ENCODE results near the gene BDH1.
"Not testable (repeated sequence)": the region's sequence is repeated elsewhere in the genome, so short reads cannot be mapped to it uniquely, and the experiment has no call there.

BDH1 gene

DNA sequence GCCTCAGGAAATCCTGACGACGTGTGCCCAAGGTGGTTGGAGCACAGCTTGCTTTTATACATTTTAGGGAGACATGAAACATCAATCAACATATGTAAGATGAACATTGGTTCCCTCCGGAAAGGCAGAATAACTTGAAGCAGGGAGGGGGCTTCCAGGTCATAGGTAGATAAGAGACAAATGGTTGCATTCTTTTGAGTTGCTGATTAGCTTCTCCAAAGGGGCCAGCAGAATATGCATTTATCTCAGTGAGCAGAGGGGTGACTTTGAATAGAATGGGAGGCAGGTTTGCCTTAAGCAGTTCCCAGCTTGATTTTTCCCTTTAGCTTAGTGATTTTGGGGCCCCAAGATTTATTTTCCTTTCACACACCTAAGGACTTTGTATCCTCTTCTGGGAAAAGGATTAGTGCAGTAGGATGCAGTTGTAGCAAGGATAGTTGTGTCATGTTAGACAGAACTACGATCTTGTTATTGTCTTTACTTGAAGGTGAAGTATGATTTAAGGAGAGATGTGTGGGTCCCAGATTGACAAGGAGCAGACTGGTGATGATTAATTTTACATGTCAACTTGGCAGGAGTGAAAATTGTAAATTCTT is 18.7 kb upstream of the BDH1 start:
- not testable (repeated sequence) for H3K9me3 ChIP-seq (replicated peaks in 1 of 2; ENCODE audit: control insufficient read depth in 2 of 2, insufficient read depth in 1 of 2, low read depth in 1 of 2, low read length in 2 of 2); H3K14ac ChIP-seq (ENCODE audit: low read length); H2BK15ac ChIP-seq (ENCODE audit: low read length); H2AK5ac ChIP-seq (ENCODE audit: low read depth, low read length); H3K27me3 ChIP-seq (ENCODE audit: control insufficient read depth in 3 of 3, insufficient read depth in 3 of 3, low read depth in 1 of 3, low read length in 3 of 3); H3K4me3 ChIP-seq (ENCODE audit: low read length in 2 of 2); H3K79me1 ChIP-seq (ENCODE audit: low read depth, low read length); H3K4me2 ChIP-seq (ENCODE audit: insufficient read depth, low read length, poor library complexity, severe bottlenecking); DNase-seq (ENCODE audit: low spot score); H4K8ac ChIP-seq (ENCODE audit: low read depth, low read length); H3K23ac ChIP-seq (ENCODE audit: low read depth, low read length, poor library complexity); H2AFZ ChIP-seq (ENCODE audit: low read length); H3K27ac ChIP-seq (replicated peaks; ENCODE audit: low read length); H2BK5ac ChIP-seq (ENCODE audit: low read length); H3K4me1 ChIP-seq (ENCODE audit: control insufficient read depth in 2 of 2, insufficient read depth in 1 of 2, low read depth in 1 of 2, low read length in 2 of 2); H4K91ac ChIP-seq (ENCODE audit: low read depth, low read length, poor library complexity); H2BK12ac ChIP-seq (ENCODE audit: low read length); H3K9ac ChIP-seq (ENCODE audit: low read depth, low read length, poor library complexity); H2BK120ac ChIP-seq (ENCODE audit: low read depth, low read length); H3K36me3 ChIP-seq (replicated peaks in 1 of 2; ENCODE audit: control insufficient read depth in 2 of 2, insufficient read depth in 2 of 2, low read length in 2 of 2); H3K18ac ChIP-seq (ENCODE audit: low read length); H3K4ac ChIP-seq (ENCODE audit: low read length)
- no CpG with 5 or more reads among the region's 4 CpGs for WGBS, 2 donors (ENCODE audit: extremely low coverage in 2 of 2, insufficient read length in 2 of 2, insufficient replicate concordance in 1 of 2)

DNA sequence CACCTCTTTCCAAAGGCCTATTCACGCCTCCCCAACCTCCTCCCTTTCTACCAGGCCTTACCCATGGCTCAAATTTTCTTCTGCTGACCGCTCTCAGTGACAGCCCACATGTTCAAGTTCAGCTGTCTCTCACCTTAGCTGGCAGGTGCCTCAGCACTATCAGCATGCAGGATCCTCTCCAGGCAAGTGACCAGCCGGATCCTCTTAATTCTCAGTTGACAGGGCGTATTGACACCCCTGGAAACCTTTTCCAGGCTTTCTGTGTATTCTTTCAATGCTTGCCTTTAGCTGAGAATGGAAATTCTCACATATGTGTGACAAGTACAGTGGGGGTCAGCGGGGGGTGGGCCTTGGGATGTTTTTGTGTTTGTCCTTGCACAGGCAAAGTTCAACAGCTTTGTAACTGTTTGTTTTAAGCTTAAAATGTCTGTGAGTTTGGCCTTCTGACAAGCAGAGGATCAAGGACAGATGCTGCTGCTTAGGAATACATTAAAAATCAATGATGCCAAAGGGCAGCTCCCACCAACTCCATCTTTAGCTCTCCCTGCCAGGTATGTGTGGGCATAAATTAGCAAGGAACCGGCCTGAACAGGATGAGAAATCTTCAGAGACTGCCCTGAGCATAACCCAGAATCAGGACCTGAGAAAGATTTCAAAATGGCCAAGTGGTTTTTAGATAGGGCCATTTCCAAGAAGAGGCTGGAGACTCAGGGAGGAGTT is 17.4 kb upstream of the BDH1 start:
- H3K18ac ChIP-seq (ENCODE audit: low read length): no peak overlapping the region
- H3K79me1 ChIP-seq (ENCODE audit: low read depth, low read length): no peaks in the 10 kb centered on the region
- H3K4me3 ChIP-seq (ENCODE audit: low read length in 2 of 2): no peak overlapping the region
- H3K4me1 ChIP-seq (ENCODE audit: control insufficient read depth in 2 of 2, insufficient read depth in 1 of 2, low read depth in 1 of 2, low read length in 2 of 2): peaks cover 2 to 9% of the 10 kb centered on the region in 2 donors
- H3K9me3 ChIP-seq (replicated peaks in 1 of 2; ENCODE audit: control insufficient read depth in 2 of 2, insufficient read depth in 1 of 2, low read depth in 1 of 2, low read length in 2 of 2): peaks cover 2 to 4% of the 10 kb centered on the region in 2 donors
- no peak overlapping the region for H3K27ac ChIP-seq (replicated peaks; ENCODE audit: low read length)
- DNase-seq (ENCODE audit: low spot score): no peak
- no peak overlapping the region for H3K23ac ChIP-seq (ENCODE audit: low read depth, low read length, poor library complexity)
- no peak overlapping the region for H3K4ac ChIP-seq (ENCODE audit: low read length)
- no peak overlapping the region for H2BK12ac ChIP-seq (ENCODE audit: low read length)
- H3K4me2 ChIP-seq (ENCODE audit: insufficient read depth, low read length, poor library complexity, severe bottlenecking): no peak overlapping the region
- no peak overlapping the region for H3K9ac ChIP-seq (ENCODE audit: low read depth, low read length, poor library complexity)
- no peak overlapping the region for H2AFZ ChIP-seq (ENCODE audit: low read length)
- H2BK5ac ChIP-seq (ENCODE audit: low read length): no peak overlapping the region
- H2BK120ac ChIP-seq (ENCODE audit: low read depth, low read length): no peak overlapping the region
- no peaks in the 10 kb centered on the region for H3K36me3 ChIP-seq (replicated peaks in 1 of 2; ENCODE audit: control insufficient read depth in 2 of 2, insufficient read depth in 2 of 2, low read length in 2 of 2)
- no peak overlapping the region for H3K14ac ChIP-seq (ENCODE audit: low read length)
- no CpG with 5 or more reads among the region's 6 CpGs for WGBS, 2 donors (ENCODE audit: extremely low coverage in 2 of 2, insufficient read length in 2 of 2, insufficient replicate concordance in 1 of 2)
- H2BK15ac ChIP-seq (ENCODE audit: low read length): no peak overlapping the region
- H3K27me3 ChIP-seq (ENCODE audit: control insufficient read depth in 3 of 3, insufficient read depth in 3 of 3, low read depth in 1 of 3, low read length in 3 of 3): peaks cover 0 to 9% (median 0%) of the 10 kb centered on the region in 3 experiments
- H4K91ac ChIP-seq (ENCODE audit: low read depth, low read length, poor library complexity): no peak overlapping the region
- no peak overlapping the region for H2AK5ac ChIP-seq (ENCODE audit: low read depth, low read length)
- H4K8ac ChIP-seq (ENCODE audit: low read depth, low read length): no peak overlapping the region

DNA sequence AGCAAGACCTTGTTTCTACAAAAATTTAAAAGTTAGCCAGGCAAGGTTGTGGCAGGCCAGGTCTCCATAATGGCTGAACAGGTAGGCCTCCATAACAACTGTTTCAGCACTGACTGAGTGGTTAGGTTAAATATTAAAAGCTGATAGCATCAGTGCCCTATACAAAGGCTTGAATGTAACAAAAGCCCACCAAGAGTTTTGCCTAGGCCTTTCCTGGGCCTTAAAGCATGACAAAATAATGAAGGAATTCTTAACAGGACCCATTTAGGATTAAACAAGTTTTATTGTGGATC is 16.1 kb upstream of the BDH1 start:
- not testable (repeated sequence) for H3K9me3 ChIP-seq (replicated peaks in 1 of 2; ENCODE audit: control insufficient read depth in 2 of 2, insufficient read depth in 1 of 2, low read depth in 1 of 2, low read length in 2 of 2); H3K4me2 ChIP-seq (ENCODE audit: insufficient read depth, low read length, poor library complexity, severe bottlenecking); H2AFZ ChIP-seq (ENCODE audit: low read length); H2BK15ac ChIP-seq (ENCODE audit: low read length); H3K18ac ChIP-seq (ENCODE audit: low read length); H3K4me3 ChIP-seq (ENCODE audit: low read length in 2 of 2); H2BK12ac ChIP-seq (ENCODE audit: low read length); H2BK120ac ChIP-seq (ENCODE audit: low read depth, low read length); H3K79me1 ChIP-seq (ENCODE audit: low read depth, low read length); DNase-seq (ENCODE audit: low spot score); H3K27me3 ChIP-seq (ENCODE audit: control insufficient read depth in 3 of 3, insufficient read depth in 3 of 3, low read depth in 1 of 3, low read length in 3 of 3); H3K23ac ChIP-seq (ENCODE audit: low read depth, low read length, poor library complexity); H3K14ac ChIP-seq (ENCODE audit: low read length); H3K36me3 ChIP-seq (replicated peaks in 1 of 2; ENCODE audit: control insufficient read depth in 2 of 2, insufficient read depth in 2 of 2, low read length in 2 of 2); H4K8ac ChIP-seq (ENCODE audit: low read depth, low read length); H2AK5ac ChIP-seq (ENCODE audit: low read depth, low read length); H3K9ac ChIP-seq (ENCODE audit: low read depth, low read length, poor library complexity); H3K4ac ChIP-seq (ENCODE audit: low read length); H4K91ac ChIP-seq (ENCODE audit: low read depth, low read length, poor library complexity); H2BK5ac ChIP-seq (ENCODE audit: low read length); H3K27ac ChIP-seq (replicated peaks; ENCODE audit: low read length)
- peaks cover 2 to 19% of the 10 kb centered on the region in 2 donors for H3K4me1 ChIP-seq (ENCODE audit: control insufficient read depth in 2 of 2, insufficient read depth in 1 of 2, low read depth in 1 of 2, low read length in 2 of 2)

DNA sequence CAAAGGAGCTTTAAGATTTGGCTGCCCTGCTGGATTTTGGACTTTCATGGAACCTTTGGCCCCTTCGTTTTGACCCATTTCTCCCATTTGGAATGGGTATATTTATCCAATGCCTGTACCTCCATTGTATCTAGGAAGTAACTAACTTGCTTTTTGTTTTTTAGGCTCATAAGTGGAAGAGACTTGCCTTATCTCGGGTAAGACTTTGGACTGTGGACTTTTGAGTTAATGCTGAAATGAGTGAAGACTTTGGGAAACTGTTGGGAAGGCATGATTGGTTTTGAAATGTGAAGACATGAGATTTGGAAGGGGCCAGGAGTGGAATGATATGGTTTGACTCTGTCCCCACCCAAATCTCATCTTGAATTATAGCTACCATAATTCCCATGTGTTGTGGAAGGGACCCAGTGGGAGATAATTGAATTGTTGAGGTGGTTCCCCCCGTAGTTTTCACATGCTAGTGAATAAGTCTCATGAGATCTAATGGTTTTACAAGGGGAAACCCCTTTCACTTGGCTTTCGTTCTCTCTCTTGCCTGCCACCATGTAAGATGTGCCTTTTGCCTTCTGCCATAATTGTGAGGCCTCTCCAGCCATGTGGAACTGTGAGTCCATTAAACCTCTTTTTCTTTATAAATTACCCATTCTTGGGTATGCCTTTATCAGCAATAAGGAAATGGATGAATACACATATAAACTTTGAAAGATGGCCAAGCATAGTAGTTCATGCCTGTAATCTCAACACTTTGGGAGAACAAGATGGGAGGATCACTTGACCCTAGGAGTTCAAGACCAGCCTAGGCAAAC is 15.5 kb upstream of the BDH1 start:
- H3K27ac ChIP-seq (replicated peaks; ENCODE audit: low read length): not testable (repeated sequence)
- H3K4me1 ChIP-seq (ENCODE audit: control insufficient read depth in 2 of 2, insufficient read depth in 1 of 2, low read depth in 1 of 2, low read length in 2 of 2): peaks cover 0 to 19% of the 10 kb centered on the region in 2 donors

More for the DNA sequence above, 15.5 kb upstream of the BDH1 start:
- H3K18ac ChIP-seq (ENCODE audit: low read length); H4K8ac ChIP-seq (ENCODE audit: low read depth, low read length); H3K14ac ChIP-seq (ENCODE audit: low read length); H4K91ac ChIP-seq (ENCODE audit: low read depth, low read length, poor library complexity); DNase-seq (ENCODE audit: low spot score); H3K36me3 ChIP-seq (replicated peaks in 1 of 2; ENCODE audit: control insufficient read depth in 2 of 2, insufficient read depth in 2 of 2, low read length in 2 of 2); H2BK5ac ChIP-seq (ENCODE audit: low read length); H3K4ac ChIP-seq (ENCODE audit: low read length); H2AFZ ChIP-seq (ENCODE audit: low read length); H3K9me3 ChIP-seq (replicated peaks in 1 of 2; ENCODE audit: control insufficient read depth in 2 of 2, insufficient read depth in 1 of 2, low read depth in 1 of 2, low read length in 2 of 2); H2AK5ac ChIP-seq (ENCODE audit: low read depth, low read length); H2BK120ac ChIP-seq (ENCODE audit: low read depth, low read length); H3K27me3 ChIP-seq (ENCODE audit: control insufficient read depth in 3 of 3, insufficient read depth in 3 of 3, low read depth in 1 of 3, low read length in 3 of 3); H3K23ac ChIP-seq (ENCODE audit: low read depth, low read length, poor library complexity); H3K79me1 ChIP-seq (ENCODE audit: low read depth, low read length); H2BK12ac ChIP-seq (ENCODE audit: low read length); H2BK15ac ChIP-seq (ENCODE audit: low read length); H3K9ac ChIP-seq (ENCODE audit: low read depth, low read length, poor library complexity); H3K4me3 ChIP-seq (ENCODE audit: low read length in 2 of 2); H3K4me2 ChIP-seq (ENCODE audit: insufficient read depth, low read length, poor library complexity, severe bottlenecking): not testable (repeated sequence)
- WGBS, 2 donors (ENCODE audit: extremely low coverage in 2 of 2, insufficient read length in 2 of 2, insufficient replicate concordance in 1 of 2): no CpG with 5 or more reads among the region's 4 CpGs

Measured in neuronal stem cell (in vitro differentiated cells).